Esophagus squamous epithelium (tissue), 5 donors: ENCODE results near the gene LYPD5. TPM values are rescaled to one million over a fixed set of nuclear protein-coding genes. Genes with fewer than 3 reads are reported as not detected.

ENCODE experiments used
- DNase-seq: peaks from one replicate; lab custom pipeline; 2025; lab: John Stamatoyannopoulos, UW
- H3K27ac ChIP-seq, 4 donors: fragments of 200-600 bp; sonication (generic); one replicate each; pipeline ENCODE4 v1.5.1; 2016 to 2019; ENCODE audit warnings: mild to moderate bottlenecking in 1 of 4
- H3K27me3 ChIP-seq, 4 donors: fragments of 200-600 bp; sonication (generic); 1 replicate in 3 of 4; 2 replicates in 1 of 4; pipeline versions ENCODE4 v1.5.1 to v1.6.0; 2017 to 2021; ENCODE audit warnings: antibody characterized with exemption in 1 of 4
- H3K36me3 ChIP-seq, 3 donors: fragments of 200-600 bp; sonication (generic); one replicate each; pipeline ENCODE4 v1.5.1; 2016 to 2019
- H3K4me1 ChIP-seq, 3 donors: fragments of 200-600 bp; sonication (generic); one replicate each; pipeline ENCODE4 v1.5.1; 2017 to 2019
- H3K4me3 ChIP-seq, 4 donors: fragments of 200-600 bp; sonication (generic); 1 replicate in 3 of 4; 2 replicates in 1 of 4; pipeline ENCODE4 v1.5.1; 2016 to 2019; ENCODE audit warnings: mild to moderate bottlenecking in 2 of 4, moderate library complexity in 1 of 4
- H3K9me3 ChIP-seq, 3 donors: fragments of 200-600 bp; sonication (generic); one replicate each; pipeline ENCODE4 v1.5.1; 2016 to 2019
- POLR2A ChIP-seq, 4 donors: fragments of 450-650 bp; IDR thresholded peaks; one replicate each; pipeline ENCODE4 v1.6.1; 2017; ENCODE audit warnings: antibody characterized with exemption in 4 of 4, mild to moderate bottlenecking in 4 of 4, moderate library complexity in 3 of 4
- WGBS, 2 donors: methylation state at CpG; one replicate each; pipeline ENCODE4 v1.1.5; 2018; 5-methylcytosine and 5-hydroxymethylcytosine counted together
- intact Hi-C: fragments of 100-400 bp; cut with DNase I; formaldehyde crosslinking; loops from one replicate; pipeline ENCODE4 v1.15.0; 2022
- total RNA-seq, 4 donors: library from RNA; depleted of rRNA; stranded (reverse); fragments of >200 nt; gene quantifications; one replicate each; pipeline ENCODE4 v1.1.0, GENCODE V29; 2016
- TF ChIP-seq, protein P1 (sequence below), 6 experiments: fragments of 450-650 bp in 4 of 6; fragments of 200-600 bp in 2 of 6; sonication (generic) in 2 of 6; IDR thresholded peaks; one replicate each; pipeline ENCODE4 v1.5.1; 2016 to 2019; ENCODE audit warnings: antibody characterized with exemption in 6 of 6, mild to moderate bottlenecking in 4 of 6, moderate library complexity in 4 of 6
- donor health status: DM: yes; HTN: yes; CAD: no.

The LYPD5 gene
- total RNA-seq, 4 donors from 2014 or later: 9.9 to 32.0 (median 22.4) TPM

DNA sequence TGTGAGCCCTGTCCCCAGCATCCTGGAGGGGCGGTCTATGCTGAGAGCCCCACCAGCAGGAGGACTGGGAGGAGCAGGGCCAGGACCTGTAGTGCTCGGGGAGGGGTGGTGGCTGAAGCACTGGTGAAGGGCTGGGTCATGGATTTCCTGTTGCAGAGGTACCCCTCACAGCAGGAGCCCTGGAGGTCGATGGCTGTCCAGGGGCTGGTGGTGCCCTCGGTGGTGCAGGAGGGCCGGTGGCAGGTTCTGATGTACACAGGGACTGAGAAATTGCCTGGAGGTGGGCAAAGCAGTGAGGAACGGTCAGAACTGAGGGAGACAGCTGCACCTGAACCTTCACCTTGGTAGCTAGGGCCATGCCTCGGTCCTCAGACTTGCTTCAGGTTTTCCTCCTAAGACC, 4.7 kb downstream of the LYPD5 start:
- peaks cover 0 to 51% (median 0%) of the 10 kb centered on the region in 4 donors for H3K27me3 ChIP-seq
- H3K9me3 ChIP-seq: no peaks in the 10 kb centered on the region
- peaks cover 11 to 22% (median 13%) of the 10 kb centered on the region in 3 donors for H3K4me1 ChIP-seq
- H3K27ac ChIP-seq: no peak overlapping the region
- intact Hi-C loops: no loop called here
- no peak for DNase-seq
- 82 to 100% methylated on average over 3 to 4 of the region's 7 CpGs for WGBS, 2 donors
- H3K36me3 ChIP-seq: no peaks in the 10 kb centered on the region
- H3K4me3 ChIP-seq: no peak overlapping the region
- TF ChIP-seq, protein P1, sequence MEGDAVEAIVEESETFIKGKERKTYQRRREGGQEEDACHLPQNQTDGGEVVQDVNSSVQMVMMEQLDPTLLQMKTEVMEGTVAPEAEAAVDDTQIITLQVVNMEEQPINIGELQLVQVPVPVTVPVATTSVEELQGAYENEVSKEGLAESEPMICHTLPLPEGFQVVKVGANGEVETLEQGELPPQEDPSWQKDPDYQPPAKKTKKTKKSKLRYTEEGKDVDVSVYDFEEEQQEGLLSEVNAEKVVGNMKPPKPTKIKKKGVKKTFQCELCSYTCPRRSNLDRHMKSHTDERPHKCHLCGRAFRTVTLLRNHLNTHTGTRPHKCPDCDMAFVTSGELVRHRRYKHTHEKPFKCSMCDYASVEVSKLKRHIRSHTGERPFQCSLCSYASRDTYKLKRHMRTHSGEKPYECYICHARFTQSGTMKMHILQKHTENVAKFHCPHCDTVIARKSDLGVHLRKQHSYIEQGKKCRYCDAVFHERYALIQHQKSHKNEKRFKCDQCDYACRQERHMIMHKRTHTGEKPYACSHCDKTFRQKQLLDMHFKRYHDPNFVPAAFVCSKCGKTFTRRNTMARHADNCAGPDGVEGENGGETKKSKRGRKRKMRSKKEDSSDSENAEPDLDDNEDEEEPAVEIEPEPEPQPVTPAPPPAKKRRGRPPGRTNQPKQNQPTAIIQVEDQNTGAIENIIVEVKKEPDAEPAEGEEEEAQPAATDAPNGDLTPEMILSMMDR (IDR thresholded peaks at IDR 0.05): no peak
- TF ChIP-seq POLR2A (IDR thresholded peaks at IDR 0.05): no peak

DNA sequence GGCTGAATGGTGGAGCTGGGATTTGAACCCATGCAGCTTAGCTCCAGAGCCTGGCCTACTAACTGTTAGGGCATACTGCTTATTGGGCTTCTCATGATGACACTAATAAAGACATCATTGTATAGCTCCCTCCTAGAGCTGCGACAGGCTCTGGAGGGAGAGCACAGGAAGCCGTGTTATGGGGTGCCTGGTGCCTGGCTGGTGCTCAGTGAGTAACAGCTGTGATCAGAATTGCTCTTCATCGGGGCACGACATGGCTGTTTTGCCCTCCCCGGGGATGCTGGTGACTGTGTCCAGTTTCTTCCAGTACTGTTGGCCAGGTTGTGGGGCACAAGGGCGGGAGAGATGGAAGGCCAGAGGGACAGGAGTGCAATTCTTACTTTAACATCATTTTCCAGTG, 5.1 kb downstream of the LYPD5 start:
- no peak overlapping the region for H3K4me3 ChIP-seq
- no peak for TF ChIP-seq POLR2A (IDR thresholded peaks at IDR 0.05)
- TF ChIP-seq, protein P1 (IDR thresholded peaks at IDR 0.05): no peak
- WGBS, 2 donors: 63 to 100% methylated on average over 1 to 6 of the region's 6 CpGs
- H3K27me3 ChIP-seq: peaks cover 0 to 51% (median 0%) of the 10 kb centered on the region in 4 donors
- no peaks in the 10 kb centered on the region for H3K9me3 ChIP-seq
- no peak overlapping the region for H3K27ac ChIP-seq
- H3K4me1 ChIP-seq: peaks cover 11 to 22% (median 13%) of the 10 kb centered on the region in 3 donors
- DNase-seq: no peak
- intact Hi-C loops: no loop called here
- H3K36me3 ChIP-seq: no peaks in the 10 kb centered on the region

DNA sequence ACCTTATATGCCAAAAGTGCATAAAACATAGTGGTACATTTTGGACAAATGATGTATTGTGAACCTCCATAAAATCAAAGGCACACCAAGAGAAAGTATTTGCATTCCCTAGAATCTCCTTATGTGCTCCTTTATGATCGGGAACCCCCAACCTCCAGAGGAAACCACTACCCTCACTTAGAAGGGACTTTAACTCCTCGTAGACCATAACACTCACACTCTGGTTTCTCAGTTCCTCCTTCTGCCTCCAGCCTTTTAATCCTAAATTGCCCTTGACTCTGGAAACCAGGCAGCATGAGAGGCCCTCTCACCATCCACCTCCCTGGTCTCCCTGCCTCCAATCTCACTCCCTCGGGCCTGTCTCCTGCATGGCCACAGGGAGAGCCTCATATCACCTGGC, 11.7 kb downstream of the LYPD5 start:
- Histone ChIP-seq H3K4me1 (peaks cover 0 to 1% (median 0%) of the 10 kb centered on the region in 3 donors), H3K36me3 (no peaks in the 10 kb centered on the region), H3K27me3 (peaks cover 0 to 18% (median 0%) of the 10 kb centered on the region in 4 donors), H3K4me3 (no peak overlapping the region), H3K27ac (no peak overlapping the region), H3K9me3 (no peaks in the 10 kb centered on the region)
- WGBS, 2 donors: 38 to 42% methylated on average over 3 of the region's 3 CpGs
- DNase-seq: no peak
- TF ChIP-seq, protein P1 (IDR thresholded peaks at IDR 0.05): no peak
- TF ChIP-seq POLR2A (IDR thresholded peaks at IDR 0.05): no peak
- intact Hi-C loops: no loop called here

DNA sequence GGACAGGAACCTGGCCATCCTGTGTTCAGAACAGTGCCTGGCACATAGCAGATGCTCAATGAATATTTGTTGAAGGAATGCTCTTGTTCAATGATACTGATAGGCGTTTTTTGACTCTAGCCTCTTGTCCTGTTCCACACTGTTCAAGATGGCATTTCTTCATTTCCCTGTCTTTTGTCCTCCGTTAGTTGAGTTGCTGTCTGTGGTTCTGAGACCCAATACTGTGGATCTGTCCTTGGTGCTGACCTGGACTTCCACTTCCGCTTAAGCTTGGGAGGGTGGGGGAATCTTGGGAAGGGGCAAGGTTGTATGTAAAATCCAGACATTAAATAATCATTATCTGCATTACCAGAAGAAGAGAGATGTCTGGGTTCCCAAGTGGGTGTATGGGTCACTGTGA, 13.2 kb downstream of the LYPD5 start:
- H3K9me3 ChIP-seq: no peaks in the 10 kb centered on the region
- TF ChIP-seq POLR2A (IDR thresholded peaks at IDR 0.05): no peak
- TF ChIP-seq, protein P1 (IDR thresholded peaks at IDR 0.05): no peak
- no peak overlapping the region for H3K4me3 ChIP-seq
- DNase-seq: no peak
- H3K27ac ChIP-seq: no peak overlapping the region
- H3K36me3 ChIP-seq: no peaks in the 10 kb centered on the region
- H3K27me3 ChIP-seq: peaks cover 0 to 10% (median 0%) of the 10 kb centered on the region in 4 donors
- peaks cover 12 to 17% (median 12%) of the 10 kb centered on the region in 3 donors for H3K4me1 ChIP-seq
- 8 to 27% methylated on average over 3 of the region's 3 CpGs for WGBS, 2 donors
- intact Hi-C loops: loop anchor here (10.0 kb wide), 1 partner anchor 114 kb away; the partner anchor contains the start of gene PLAUR

DNA sequence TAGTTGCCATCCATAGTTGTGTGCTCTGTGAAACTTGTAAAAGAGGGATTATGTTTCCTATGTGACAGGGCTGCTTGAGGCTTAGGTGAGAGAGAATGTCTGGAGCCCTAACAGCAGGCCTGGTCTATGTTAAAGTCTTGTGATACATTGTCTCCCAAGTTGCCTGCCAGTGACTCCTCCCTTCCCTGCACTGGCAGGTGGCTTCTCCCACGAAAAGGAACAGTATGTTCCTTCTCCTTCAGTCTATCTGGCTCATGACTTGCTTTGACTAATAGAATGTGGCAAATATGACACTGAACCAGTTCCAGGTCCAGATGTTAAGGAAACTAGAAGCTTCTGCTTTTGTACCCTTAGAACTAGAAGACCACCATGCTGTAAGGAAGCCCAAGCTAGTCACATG, 15.6 kb downstream of the LYPD5 start:
- 60% methylated on average over 1 of the region's 1 CpG; no CpG with 5 or more reads in 1 of the 2 donors for WGBS, 2 donors
- TF ChIP-seq POLR2A (IDR thresholded peaks at IDR 0.05): no peak
- TF ChIP-seq, protein P1 (IDR thresholded peaks at IDR 0.05): no peak
- H3K27ac ChIP-seq: no peak overlapping the region
- DNase-seq: no peak
- no peaks in the 10 kb centered on the region for H3K9me3 ChIP-seq
- no peak overlapping the region for H3K4me3 ChIP-seq
- peaks cover 0 to 6% (median 0%) of the 10 kb centered on the region in 4 donors for H3K27me3 ChIP-seq
- intact Hi-C loops: loop anchor here (10.0 kb wide), 1 partner anchor 112 kb away; the partner anchor contains the start of gene PLAUR
- H3K4me1 ChIP-seq: peaks cover 13 to 40% (median 21%) of the 10 kb centered on the region in 3 donors
- H3K36me3 ChIP-seq: no peaks in the 10 kb centered on the region
